H1 (cell line): ENCODE measurements around the gene HSD17B1. TPM values are rescaled to one million over a fixed set of nuclear protein-coding genes. Genes with fewer than 3 reads are reported as not detected.

Experiments
- CTCF ChIA-PET: fragments of 300-600 bp; sonication (Branson Sonifier 250); formaldehyde crosslinking; loops from one replicate; lab custom pipeline; 2021; ENCODE audit not compliant: partially characterized antibody; lab: Charles Lee
- POLR2A ChIA-PET: fragments of 300-600 bp; sonication (Branson Sonifier 250); formaldehyde crosslinking; loops from one replicate; lab custom pipeline; 2021; ENCODE audit warnings: inconsistent platforms; ENCODE audit not compliant: partially characterized antibody; lab: Charles Lee
- DNase-seq, 2 experiments: peaks; one replicate each; pipeline versions ENCODE4 v3.0.0 to v3.0.0-alpha.2; 2010 to 2022; ENCODE audit warnings: low spot score in 2 of 2, low read depth in 1 of 2, mixed read lengths in 1 of 2
- FAIRE-seq: peaks from 2 replicates; lab custom pipeline; 2011; peaks lifted over from hg19 to GRCh38; lab: Jason Lieb, UNC
- H2AFZ ChIP-seq: 2 replicates; pipeline ENCODE4 v1.8.1; 2012; ENCODE audit warnings: low read length, inconsistent platforms
- H2AK5ac ChIP-seq: 2 replicates; pipeline ENCODE4 v1.6.1; 2013; ENCODE audit warnings: low read depth, low read length
- H2BK120ac ChIP-seq: replicated peaks from 2 replicates; pipeline ENCODE3; 2013; ENCODE audit warnings: low read depth, low read length, inconsistent platforms
- H2BK12ac ChIP-seq: 2 replicates; pipeline ENCODE4 v1.6.1; 2013; ENCODE audit warnings: low read depth, low read length
- H2BK15ac ChIP-seq: 2 replicates; pipeline ENCODE4 v1.6.1; 2013; ENCODE audit warnings: low read length
- H2BK20ac ChIP-seq: 2 replicates; pipeline ENCODE4 v1.6.1; 2013; ENCODE audit warnings: low read length
- H2BK5ac ChIP-seq: 2 replicates; pipeline ENCODE4 v1.6.1; 2013; ENCODE audit warnings: low read depth, low read length
- H3K14ac ChIP-seq: 2 replicates; pipeline ENCODE4 v1.6.1; 2013; ENCODE audit warnings: inconsistent platforms; ENCODE audit not compliant: insufficient read length
- H3K18ac ChIP-seq: 2 replicates; pipeline ENCODE4 v1.6.1; 2013; ENCODE audit warnings: low read length; ENCODE audit errors: extremely low read depth
- H3K23ac ChIP-seq: 2 replicates; pipeline ENCODE4 v1.6.1; 2013; ENCODE audit warnings: inconsistent platforms; ENCODE audit not compliant: insufficient read length
- H3K23me2 ChIP-seq: 2 replicates; pipeline ENCODE4 v1.6.1; 2013; ENCODE audit warnings: low read depth, low read length
- H3K27ac ChIP-seq: 2 replicates; pipeline ENCODE4 v1.6.1; 2011; ENCODE audit warnings: low read depth, low read length, inconsistent platforms
- H3K27me3 ChIP-seq, 4 experiments: replicated peaks in 1 of 4; 1 replicate in 1 of 4; 2 replicates in 3 of 4; pipeline versions ENCODE4 v1.6.1 to v1.8.1; 2011 to 2013; ENCODE audit warnings: low read length in 3 of 4, mild to moderate bottlenecking in 3 of 4, inconsistent platforms in 2 of 4, mixed read lengths in 2 of 4, moderate library complexity in 1 of 4; ENCODE audit not compliant: control insufficient read depth in 3 of 4, insufficient read depth in 3 of 4; ENCODE audit errors: extremely low read depth in 1 of 4
- H3K36me3 ChIP-seq, 4 experiments: 2 replicates each; pipeline versions ENCODE4 v1.6.1 to v1.8.1; 2011 to 2013; ENCODE audit warnings: mild to moderate bottlenecking in 4 of 4, low read length in 3 of 4, moderate library complexity in 2 of 4, control low read depth in 1 of 4, inconsistent platforms in 1 of 4; ENCODE audit not compliant: insufficient read depth in 4 of 4, control insufficient read depth in 2 of 4
- H3K4ac ChIP-seq: replicated peaks from 2 replicates; pipeline ENCODE3; 2013; ENCODE audit warnings: low read length, low read depth, mixed read lengths, inconsistent platforms; ENCODE audit not compliant: insufficient read length
- H3K4me1 ChIP-seq, 4 experiments: replicated peaks in 1 of 4; 1 replicate in 1 of 4; 2 replicates in 3 of 4; pipeline versions ENCODE4 v1.6.1 to v1.8.1; 2011 to 2013; ENCODE audit warnings: low read length in 3 of 4, inconsistent platforms in 2 of 4, mixed read lengths in 1 of 4; ENCODE audit not compliant: insufficient read depth in 4 of 4, control insufficient read depth in 3 of 4
- H3K4me2 ChIP-seq, 2 experiments: 2 replicates each; pipeline versions ENCODE4 v1.6.1 to v1.8.1; 2011 to 2013; ENCODE audit warnings: low read depth in 2 of 2, low read length in 2 of 2, control low read depth in 1 of 2, inconsistent platforms in 1 of 2, mild to moderate bottlenecking in 1 of 2; ENCODE audit not compliant: insufficient read depth in 1 of 2
- H3K4me3 ChIP-seq, 4 experiments: fragments of 200-600, 300-600 bp in 1 of 4; sonication (generic), shearing (Covaris generic), sonication (Bioruptor Twin) in 1 of 4; 2 replicates each; pipeline versions ENCODE4 v1.5.1 to v1.8.1; 2011 to 2016; ENCODE audit warnings: low read length in 4 of 4, low read depth in 3 of 4, control low read depth in 2 of 4, inconsistent platforms in 2 of 4, mild to moderate bottlenecking in 2 of 4, mixed read lengths in 1 of 4, moderate library complexity in 1 of 4; ENCODE audit not compliant: insufficient read depth in 2 of 4; ENCODE audit errors: extremely low read depth in 1 of 4
- H3K56ac ChIP-seq: replicated peaks from 2 replicates; pipeline ENCODE3; 2013; ENCODE audit warnings: low read depth, mild to moderate bottlenecking, mixed read lengths, low read length, inconsistent platforms; ENCODE audit not compliant: insufficient read length
- H3K79me1 ChIP-seq: 2 replicates; pipeline ENCODE4 v1.6.1; 2013; ENCODE audit warnings: low read depth, low read length, control low read depth
- H3K79me2 ChIP-seq, 2 experiments: 2 replicates each; pipeline versions ENCODE4 v1.6.1 to v1.8.1; 2012 to 2013; ENCODE audit warnings: low read length in 2 of 2, mild to moderate bottlenecking in 2 of 2, inconsistent platforms in 1 of 2; ENCODE audit not compliant: insufficient read depth in 2 of 2, control insufficient read depth in 1 of 2
- H3K9ac ChIP-seq, 4 experiments: replicated peaks in 1 of 4; 1 replicate in 1 of 4; 2 replicates in 3 of 4; pipeline versions ENCODE4 v1.6.1 to v1.8.1; 2011 to 2013; ENCODE audit warnings: low read depth in 3 of 4, low read length in 3 of 4, control low read depth in 2 of 4, mild to moderate bottlenecking in 2 of 4, moderate library complexity in 2 of 4, inconsistent platforms in 1 of 4; ENCODE audit errors: extremely low read depth in 1 of 4
- H3K9me3 ChIP-seq, 2 experiments: 2 replicates each; pipeline versions ENCODE4 v1.6.1 to v1.8.1; 2012 to 2013; ENCODE audit warnings: mild to moderate bottlenecking in 2 of 2, moderate library complexity in 2 of 2, control low read depth in 1 of 2, inconsistent platforms in 1 of 2, low read depth in 1 of 2, low read length in 1 of 2, mixed read lengths in 1 of 2; ENCODE audit not compliant: insufficient read depth in 2 of 2
- H4K20me1 ChIP-seq, 2 experiments: replicated peaks in 1 of 2; 2 replicates each; pipeline versions ENCODE3 to v1.8.1; 2011 to 2013; ENCODE audit warnings: inconsistent platforms in 2 of 2, low read length in 2 of 2, mild to moderate bottlenecking in 1 of 2; ENCODE audit not compliant: insufficient read depth in 2 of 2, control insufficient read depth in 1 of 2
- H4K5ac ChIP-seq: 2 replicates; pipeline ENCODE4 v1.6.1; 2013; ENCODE audit warnings: low read length, low read depth, mixed read lengths, inconsistent platforms; ENCODE audit not compliant: insufficient read length
- H4K8ac ChIP-seq: 2 replicates; pipeline ENCODE4 v1.8.0; 2013; ENCODE audit warnings: mild to moderate bottlenecking, moderate library complexity, low read length, inconsistent platforms; ENCODE audit not compliant: insufficient read depth; ENCODE audit errors: extremely low read depth
- H4K91ac ChIP-seq: replicated peaks from 2 replicates; pipeline ENCODE3; 2013; ENCODE audit warnings: low read length, mixed read lengths, inconsistent platforms; ENCODE audit not compliant: insufficient read length
- BCL11A ChIP-seq, 2 experiments: IDR thresholded peaks; one replicate each; pipeline ENCODE4 v1.6.1; 2011; ENCODE audit warnings: low read depth in 2 of 2, low read length in 2 of 2, mild to moderate bottlenecking in 2 of 2
- CEBPB ChIP-seq: IDR thresholded peaks from 2 replicates; pipeline ENCODE4 v1.6.1; 2012; ENCODE audit warnings: low read depth, low read length
- EP300 ChIP-seq, 2 experiments: IDR thresholded peaks; 1 replicate in 1 of 2; 2 replicates in 1 of 2; pipeline ENCODE4 v1.6.1; 2011 to 2012; ENCODE audit warnings: low read depth in 2 of 2, low read length in 2 of 2, mild to moderate bottlenecking in 2 of 2, borderline replicate concordance in 1 of 2, inconsistent platforms in 1 of 2, moderate library complexity in 1 of 2
- GTF2F1 ChIP-seq: IDR thresholded peaks from 2 replicates; pipeline ENCODE4 v1.6.1; 2012; ENCODE audit warnings: low read depth, low read length, improper control_type of control experiment, borderline replicate concordance
- HDAC2 ChIP-seq, 2 experiments: fragments of 300-600 bp in 1 of 2; sonication (generic) in 1 of 2; IDR thresholded peaks; 2 replicates each; pipeline ENCODE4 v1.6.1; 2011 to 2012; ENCODE audit warnings: low read depth in 2 of 2, low read length in 2 of 2, mild to moderate bottlenecking in 2 of 2, moderate library complexity in 2 of 2, borderline replicate concordance in 1 of 2, inconsistent platforms in 1 of 2
- JUN ChIP-seq: IDR thresholded peaks from 2 replicates; pipeline ENCODE4 v1.6.1; 2011; ENCODE audit warnings: low read depth, mild to moderate bottlenecking, improper control_type of control experiment, low read length
- KDM1A ChIP-seq: fragments of 200-600, 300-600 bp; sonication (generic); IDR thresholded peaks from 2 replicates; pipeline ENCODE4 v1.7.1; 2016; ENCODE audit warnings: mild to moderate bottlenecking, low read length, borderline replicate concordance
- MAX ChIP-seq: IDR thresholded peaks from 2 replicates; pipeline ENCODE4 v1.6.1; 2012; ENCODE audit warnings: inconsistent platforms
- POLR2AphosphoS5 ChIP-seq: IDR thresholded peaks from 2 replicates; pipeline ENCODE4 v1.6.1; 2011; ENCODE audit warnings: low read depth, low read length
- RAD21 ChIP-seq, 2 experiments: IDR thresholded peaks in 1 of 2; conservative IDR thresholded peaks in 1 of 2; 2 replicates each; pipeline ENCODE4 v1.6.1; 2011; ENCODE audit warnings: low read depth in 2 of 2, low read length in 2 of 2, improper control_type of control experiment in 1 of 2, inconsistent platforms in 1 of 2, mild to moderate bottlenecking in 1 of 2, moderate library complexity in 1 of 2
- SIX5 ChIP-seq: IDR thresholded peaks from 2 replicates; pipeline ENCODE4 v1.6.1; 2011; ENCODE audit warnings: mild to moderate bottlenecking, low read depth, low read length
- TAF1 ChIP-seq: IDR thresholded peaks from 2 replicates; pipeline ENCODE4 v1.6.1; 2011; ENCODE audit warnings: mild to moderate bottlenecking, low read depth, low read length
- TEAD4 ChIP-seq: IDR thresholded peaks from 2 replicates; pipeline ENCODE4 v1.6.1; 2012; ENCODE audit warnings: low read depth, low read length, inconsistent platforms, mixed read lengths
- WGBS, 2 experiments: shearing (Covaris generic) in 1 of 2; methylation state at CpG; one replicate each; pipeline versions ENCODE4 v1.1.6 to v1.1.7; 2013 to 2015; ENCODE audit warnings: low lambda C conversion rate in 2 of 2, mixed read lengths in 2 of 2, inconsistent platforms in 1 of 2, low coverage in 1 of 2, missing lambda C conversion rate in 1 of 2; ENCODE audit not compliant: insufficient replicate concordance in 2 of 2, insufficient coverage in 1 of 2, insufficient read length in 1 of 2; ENCODE audit errors: extremely low coverage in 1 of 2, missing lambda C conversion rate in 1 of 2; 5-methylcytosine and 5-hydroxymethylcytosine counted together
- polyA plus RNA-seq, 7 experiments: library from polyadenylated mRNA; depleted of rRNA in 3 of 7; stranded (reverse) in 5 of 7; unstranded in 2 of 7; fragments of >200 nt in 5 of 7; fragments of 200-250 nt in 2 of 7; gene quantifications; 1 replicate in 5 of 7; 2 replicates in 1 of 7; 4 replicates in 1 of 7; pipeline versions ENCODE4 v1.2.1 to v1.2.3, GENCODE V29; 2011 to 2013; ENCODE audit warnings: missing spikeins in 2 of 7, mixed read lengths in 2 of 7
- total RNA-seq: library from RNA; stranded (reverse); fragmentation: NEBNext Ultra II Directional; extraction: Animal tissue kit (Norgen Biotek cat#: 25700); gene quantifications from 2 replicates; pipeline ENCODE4 v1.2.1, GENCODE V29; 2021

Gene HSD17B1
- total and polyA plus RNA-seq, 2 of the 8 experiments (the other 6 are each of a cell fraction or from before 2014, with no cell fraction given), result 0.88 to 1.0 TPM

- H3K9me3 ChIP-seq, result no peaks in the 10 kb centered on the region
- peaks cover 3% of the 10 kb centered on the region; the same call in 1 of the 2 replicates for H3K23me2 ChIP-seq
- H3K4me3 ChIP-seq, result peak overlapping the region; percentile 61 to 84 (median 71)
- FAIRE-seq, result no peak
- H4K91ac ChIP-seq, result no peak overlapping the region
- ChIA-PET CTCF (interaction anchor here (1.1 to 3.1 kb wide), 6 partner anchors 11 to 122 kb away, joined by 3 to 15 read pairs (median 5); partner anchors contain the start of genes MLX and PSMC3IP), POLR2A (interaction anchor here (1.0 to 2.9 kb wide), 8 partner anchors 13 to 219 kb away, joined by 3 to 16 read pairs (median 4); partner anchors contain the start of genes MLX, NAGLU and VPS25)
- H4K5ac ChIP-seq, result peak overlapping the region; percentile 78
- H3K4me1 ChIP-seq, result peaks cover 0 to 12% (median 7%) of the 10 kb centered on the region in 4 experiments; a peak in 6 of 7 replicates
- H2BK15ac ChIP-seq, result no peak overlapping the region
- H3K4ac ChIP-seq, result no peak overlapping the region
- no peaks in the 10 kb centered on the region for H3K36me3 ChIP-seq
- H2AK5ac ChIP-seq, result no peak overlapping the region
- H4K8ac ChIP-seq, result peak overlapping the region; percentile 86; the same call in 1 of the 2 replicates
- H2AFZ ChIP-seq, result no peak overlapping the region
- H2BK5ac ChIP-seq, result no peak overlapping the region
- no peak for DNase-seq
- no peak overlapping the region for H3K56ac ChIP-seq
- peak overlapping the region in 3 of 4 experiments; percentile 39 to 82 (median 76); a peak in 2 of 7 replicates for H3K9ac ChIP-seq
- peaks cover 2% of the 10 kb centered on the region for H3K79me1 ChIP-seq
- H4K20me1 ChIP-seq, result peaks cover 0 to 1% of the 10 kb centered on the region in 2 experiments
- H2BK120ac ChIP-seq, result no peak overlapping the region
- H3K27ac ChIP-seq, result no peak overlapping the region
- H3K4me2 ChIP-seq, result peak overlapping the region; percentile 75 to 87
- peak overlapping the region; percentile 87 for H3K18ac ChIP-seq
- no peak overlapping the region for H2BK20ac ChIP-seq
- no peak overlapping the region for H2BK12ac ChIP-seq
- H3K79me2 ChIP-seq, result no peaks in the 10 kb centered on the region; a peak in 1 of 4 replicates
- no peaks in the 10 kb centered on the region; a peak in 1 of 7 replicates for H3K27me3 ChIP-seq
- WGBS, 2 experiments, result 90% methylated on average over 11 of the region's 16 CpGs; no CpG with 5 or more reads in 1 of the 2 experiments
- H3K23ac ChIP-seq, result no peak overlapping the region
- H3K14ac ChIP-seq, result no peak overlapping the region
- TF ChIP-seq RAD21 (IDR thresholded peaks at IDR 0.05 in 1 of 2, conservative IDR thresholded peaks at IDR 0.05 in 1 of 2; ENCODE audit: low read depth in 2 of 2, low read length in 2 of 2), result no peak
- TF ChIP-seq EP300 (IDR thresholded peaks at IDR 0.05; ENCODE audit: borderline replicate concordance in 1 of 2, low read depth in 2 of 2, low read length in 2 of 2), result no peak
- TF ChIP-seq HDAC2 (IDR thresholded peaks at IDR 0.05; ENCODE audit: borderline replicate concordance in 1 of 2, low read depth in 2 of 2, low read length in 2 of 2), result peak in 1 of 2 experiments; percentile 81; a peak in 1 of 4 replicates
- no peak for TF ChIP-seq CEBPB
- TF ChIP-seq POLR2AphosphoS5, result no peak
- no peak for TF ChIP-seq TAF1
- no peak for TF ChIP-seq GTF2F1
- peak; percentile 38; the same call in 1 of the 2 replicates for TF ChIP-seq MAX
- no peak for TF ChIP-seq JUN
- TF ChIP-seq BCL11A (IDR thresholded peaks at IDR 0.05; ENCODE audit: low read depth in 2 of 2, low read length in 2 of 2), result no peak
- no peak for TF ChIP-seq SIX5
- peak; percentile 97 for TF ChIP-seq KDM1A
- no peak for TF ChIP-seq TEAD4
Observed at GRCh38 chr17:42553866-42554249, 1.1 kb downstream of the HSD17B1 start.
